ENCODE measurements around the gene THEMIS2. TPM values are rescaled to one million over a fixed set of nuclear protein-coding genes. Genes with fewer than 3 reads are reported as not detected.
A peak's percentile ranks its signal among the peaks of the same experiment; 100 is the strongest.

Gene THEMIS2
- total RNA-seq, 1 experiment from 2014 or later: 17.2 TPM

GRCh38 chr1:27863538-27863915 is 8.8 kb upstream of the THEMIS2 start:
- no peak overlapping the region for H3K27ac Mint-ChIP-seq
- Histone ChIP-seq H4K91ac (ENCODE audit: insufficient read length, low read depth, low read length) (no peak overlapping the region), H2AK5ac (ENCODE audit: insufficient read length, low read length) (no peak overlapping the region), H2BK15ac (ENCODE audit: low read depth, low read length) (no peak overlapping the region), H3K56ac (ENCODE audit: insufficient read length, low read depth, low read length) (no peak overlapping the region), H3K4me1 (ENCODE audit: insufficient read depth, low read length) (no peaks in the 10 kb centered on the region), H3K9ac (ENCODE audit: extremely low read depth, insufficient read length, low read length) (no peak overlapping the region), H2BK20ac (ENCODE audit: low read depth, low read length, poor library complexity, severe bottlenecking) (no peak overlapping the region), H3K18ac (ENCODE audit: insufficient read length, low read depth, low read length) (no peak overlapping the region), H3T11ph (ENCODE audit: low read length) (no peak overlapping the region), H3K79me1 (ENCODE audit: insufficient read depth, low read depth, low read length, poor library complexity, severe bottlenecking) (no peaks in the 10 kb centered on the region), H3K14ac (ENCODE audit: insufficient read depth, low read length) (no peak overlapping the region; the same call in 1 of the 2 replicates), H2BK120ac (ENCODE audit: low read depth, low read length, poor library complexity, severe bottlenecking) (no peak overlapping the region), H3K27ac (ENCODE audit: insufficient read length, low read depth, low read length) (no peak overlapping the region), H3K79me2 (ENCODE audit: insufficient read depth, low read length) (no peaks in the 10 kb centered on the region), H4K8ac (replicated peaks; ENCODE audit: insufficient read length, low read depth, low read length) (peak overlapping the region; percentile 39), H2BK12ac (ENCODE audit: insufficient read length, low read depth, low read length) (no peak overlapping the region), H2BK5ac (ENCODE audit: insufficient read length, low read length) (no peak overlapping the region), H3K27me3 (ENCODE audit: insufficient read depth, low read length) (no peaks in the 10 kb centered on the region), H4K5ac (ENCODE audit: insufficient read length, low read depth, low read length) (no peak overlapping the region), H3K4ac (ENCODE audit: low read depth, low read length) (no peak overlapping the region), H3K9me3 (ENCODE audit: control insufficient read depth, low read depth, low read length) (no peaks in the 10 kb centered on the region), H3K23ac (ENCODE audit: insufficient read length, low read depth, low read length) (peak overlapping the region; percentile 13), H3K4me2 (ENCODE audit: insufficient read depth, insufficient read length, low read length) (no peak overlapping the region), H2AFZ (ENCODE audit: low read length) (no peak overlapping the region), H4K20me1 (ENCODE audit: control insufficient read depth, insufficient read depth, insufficient read length) (no peaks in the 10 kb centered on the region), H3K23me2 (ENCODE audit: insufficient read length, low read depth, low read length, poor library complexity, severe bottlenecking) (no peaks in the 10 kb centered on the region)
- no peaks in the 10 kb centered on the region for H3K9me3 Mint-ChIP-seq
- no peak for DNase-seq
- no CpG with 5 or more reads among the region's 1 CpG for WGBS (ENCODE audit: extremely low coverage, insufficient read length, low lambda C conversion rate)
- TF ChIP-seq, protein P1, sequence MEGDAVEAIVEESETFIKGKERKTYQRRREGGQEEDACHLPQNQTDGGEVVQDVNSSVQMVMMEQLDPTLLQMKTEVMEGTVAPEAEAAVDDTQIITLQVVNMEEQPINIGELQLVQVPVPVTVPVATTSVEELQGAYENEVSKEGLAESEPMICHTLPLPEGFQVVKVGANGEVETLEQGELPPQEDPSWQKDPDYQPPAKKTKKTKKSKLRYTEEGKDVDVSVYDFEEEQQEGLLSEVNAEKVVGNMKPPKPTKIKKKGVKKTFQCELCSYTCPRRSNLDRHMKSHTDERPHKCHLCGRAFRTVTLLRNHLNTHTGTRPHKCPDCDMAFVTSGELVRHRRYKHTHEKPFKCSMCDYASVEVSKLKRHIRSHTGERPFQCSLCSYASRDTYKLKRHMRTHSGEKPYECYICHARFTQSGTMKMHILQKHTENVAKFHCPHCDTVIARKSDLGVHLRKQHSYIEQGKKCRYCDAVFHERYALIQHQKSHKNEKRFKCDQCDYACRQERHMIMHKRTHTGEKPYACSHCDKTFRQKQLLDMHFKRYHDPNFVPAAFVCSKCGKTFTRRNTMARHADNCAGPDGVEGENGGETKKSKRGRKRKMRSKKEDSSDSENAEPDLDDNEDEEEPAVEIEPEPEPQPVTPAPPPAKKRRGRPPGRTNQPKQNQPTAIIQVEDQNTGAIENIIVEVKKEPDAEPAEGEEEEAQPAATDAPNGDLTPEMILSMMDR (conservative IDR thresholded peaks at IDR 0.05): no peak
- no peaks in the 10 kb centered on the region for H3K36me3 Mint-ChIP-seq (ENCODE audit: insufficient read depth in 1 of 3, low read depth in 3 of 3)
- peaks cover 20 to 24% of the 10 kb centered on the region in 2 experiments for H3K4me1 Mint-ChIP-seq
- no peaks in the 10 kb centered on the region; the same call in 1 of the 2 replicates for H3K27me3 Mint-ChIP-seq (ENCODE audit: low read depth)
- H3K4me3 Mint-ChIP-seq: no peak overlapping the region

Data from H9 (cell line).